Endodermal cell (in vitro differentiated cells): ENCODE measurements around the gene EXOC1. TPM values are rescaled to one million over a fixed set of nuclear protein-coding genes. Genes with fewer than 3 reads are reported as not detected.

Experiments used
- DNase-seq: peaks from one replicate; pipeline ENCODE4 v3.0.0-alpha.2; 2017
- H3K27ac ChIP-seq: 2 replicates; pipeline ENCODE4 v1.5.1; 2013; ENCODE audit warnings: mild to moderate bottlenecking, low read depth, low read length, moderate library complexity
- H3K27me3 ChIP-seq: 2 replicates; pipeline ENCODE4 v1.6.1; 2013; ENCODE audit warnings: mild to moderate bottlenecking, low read length, moderate library complexity; ENCODE audit not compliant: insufficient read depth, control insufficient read depth, poor library complexity, severe bottlenecking
- H3K36me3 ChIP-seq: 2 replicates; pipeline ENCODE4 v1.7.0; 2013; ENCODE audit warnings: mild to moderate bottlenecking, low read length, moderate library complexity; ENCODE audit not compliant: control insufficient read depth, insufficient read depth
- H3K4me1 ChIP-seq: one replicate; pipeline ENCODE4 v1.7.0; 2013; ENCODE audit warnings: low read length; ENCODE audit not compliant: control insufficient read depth, insufficient read depth
- H3K4me3 ChIP-seq: 2 replicates; pipeline ENCODE4 v1.5.1; 2013; ENCODE audit warnings: mild to moderate bottlenecking, low read length, moderate library complexity
- H3K9ac ChIP-seq: 2 replicates; pipeline ENCODE4 v1.6.1; 2013; ENCODE audit warnings: mild to moderate bottlenecking, low read length, moderate library complexity; ENCODE audit not compliant: poor library complexity, severe bottlenecking; ENCODE audit errors: extremely low read depth
- H3K9me3 ChIP-seq: 2 replicates; pipeline ENCODE4 v1.6.1; 2013; ENCODE audit warnings: mild to moderate bottlenecking, low read length, moderate library complexity; ENCODE audit not compliant: control insufficient read depth
- H3K27ac Mint-ChIP-seq: 2 replicates; pipeline ENCODE4 v1.8.0; 2020; ENCODE audit warnings: mixed read lengths
- H3K27me3 Mint-ChIP-seq: 2 replicates; pipeline ENCODE4 v1.8.0; 2021; ENCODE audit warnings: mild to moderate bottlenecking, mixed read lengths; ENCODE audit not compliant: insufficient read depth
- H3K36me3 Mint-ChIP-seq: 2 replicates; pipeline ENCODE4 v1.8.0; 2020; ENCODE audit warnings: low read depth, mixed read lengths
- H3K4me1 Mint-ChIP-seq: 2 replicates; pipeline ENCODE4 v1.8.0; 2020; ENCODE audit warnings: mixed read lengths
- H3K4me3 Mint-ChIP-seq: 2 replicates; pipeline ENCODE4 v1.8.0; 2020; ENCODE audit warnings: mild to moderate bottlenecking, moderate library complexity, mixed read lengths
- H3K9me3 Mint-ChIP-seq: 2 replicates; pipeline ENCODE4 v1.8.0; 2020; ENCODE audit warnings: mild to moderate bottlenecking, mixed read lengths
- CTCF ChIP-seq: fragments of 200-600 bp; sonication (generic); conservative IDR thresholded peaks from 2 replicates; pipeline ENCODE4 v1.5.0; 2021; ENCODE audit warnings: antibody characterized with exemption, mild to moderate bottlenecking
- WGBS, 2 experiments: methylation state at CpG; one replicate each; pipeline versions ENCODE4 v1.1.5 to v1.1.7; 2013; ENCODE audit warnings: missing lambda C conversion rate in 2 of 2, mixed read lengths in 1 of 2; ENCODE audit not compliant: insufficient coverage in 1 of 2, insufficient read length in 1 of 2; 5-methylcytosine and 5-hydroxymethylcytosine counted together
- total RNA-seq, 2 donors: library from RNA; stranded (reverse); fragmentation: NEBNext Ultra II Directional in 1 of 2; extraction: Animal tissue kit (Norgen Biotek cat#: 25700) in 1 of 2; gene quantifications; 2 replicates in 1 of 2; 3 replicates in 1 of 2; pipeline ENCODE4 v1.2.1, GENCODE V29; 2021

The EXOC1 gene
- total RNA-seq, 2 donors from 2014 or later, result 26.5 to 26.9 TPM

- Histone ChIP-seq H3K27me3 (peaks cover 9% of the 10 kb centered on the region), H3K9me3 (no peaks in the 10 kb centered on the region), H3K36me3 (no peaks in the 10 kb centered on the region), H3K9ac (no peak overlapping the region), H3K4me1 (no peaks in the 10 kb centered on the region), H3K27ac (no peak overlapping the region), H3K4me3 (no peak overlapping the region)
- TF ChIP-seq CTCF, result no peak
- WGBS, 2 experiments, result 86% methylated on average over 3 of the region's 3 CpGs; no CpG with 5 or more reads in 1 of the 2 experiments
- Mint-ChIP-seq H3K4me1 (no peaks in the 10 kb centered on the region), H3K36me3 (no peaks in the 10 kb centered on the region), H3K4me3 (no peak overlapping the region), H3K27ac (no peak overlapping the region), H3K27me3 (peaks cover 9% of the 10 kb centered on the region), H3K9me3 (no peaks in the 10 kb centered on the region)
- no peak for DNase-seq
Observed at GRCh38 chr4:55830048-55830447, 23.4 kb upstream of the EXOC1 start.

DNA sequence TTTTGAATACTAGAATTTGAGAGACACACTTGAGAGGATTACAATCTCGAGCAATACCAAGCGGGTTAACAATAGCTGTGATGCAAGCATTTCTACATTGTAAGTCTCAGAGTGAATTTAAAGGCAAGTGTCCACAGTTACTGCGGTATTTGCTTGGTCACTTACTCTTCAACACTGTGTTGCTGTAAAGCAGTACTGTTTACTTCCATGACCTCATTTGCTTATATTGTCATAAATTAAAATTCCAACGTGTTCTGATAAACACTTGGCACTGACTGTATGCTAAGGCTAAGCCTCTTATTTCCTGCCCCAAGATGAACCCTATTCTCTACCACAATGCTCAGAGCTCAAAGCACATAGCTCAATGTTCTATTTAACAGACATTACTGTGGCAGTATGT lies 22.7 kb upstream of the EXOC1 start:
- no peaks in the 10 kb centered on the region for H3K4me1 Mint-ChIP-seq
- no peak overlapping the region for H3K4me3 Mint-ChIP-seq
- Histone ChIP-seq H3K36me3 (no peaks in the 10 kb centered on the region), H3K9ac (no peak overlapping the region), H3K27ac (no peak overlapping the region), H3K4me3 (no peak overlapping the region), H3K27me3 (peaks cover 9% of the 10 kb centered on the region), H3K9me3 (no peaks in the 10 kb centered on the region), H3K4me1 (no peaks in the 10 kb centered on the region)
- no peak overlapping the region for H3K27ac Mint-ChIP-seq
- TF ChIP-seq CTCF, result no peak
- DNase-seq, result no peak
- WGBS, 2 experiments, result 86 to 100% methylated on average over 3 to 4 of the region's 4 CpGs
- H3K36me3 Mint-ChIP-seq, result no peaks in the 10 kb centered on the region
- no peaks in the 10 kb centered on the region for H3K9me3 Mint-ChIP-seq
- peaks cover 9% of the 10 kb centered on the region for H3K27me3 Mint-ChIP-seq

GRCh38 chr4:55834086-55834795 lies 19.2 kb upstream of the EXOC1 start:
- TF ChIP-seq CTCF, result no peak
- Mint-ChIP-seq H3K36me3 (peaks cover 3% of the 10 kb centered on the region), H3K27ac (no peak overlapping the region), H3K27me3 (peaks cover 10% of the 10 kb centered on the region), H3K4me3 (no peak overlapping the region), H3K9me3 (peaks cover 19% of the 10 kb centered on the region), H3K4me1 (no peaks in the 10 kb centered on the region)
- 80 to 100% methylated on average over 1 to 2 of the region's 3 CpGs for WGBS, 2 experiments
- no peak overlapping the region for H3K27ac ChIP-seq
- no peak overlapping the region for H3K4me3 ChIP-seq
- peaks cover 12% of the 10 kb centered on the region for H3K9me3 ChIP-seq
- H3K27me3 ChIP-seq, result peaks cover 9% of the 10 kb centered on the region
- DNase-seq, result no peak
- no peaks in the 10 kb centered on the region for H3K36me3 ChIP-seq
- H3K4me1 ChIP-seq, result no peaks in the 10 kb centered on the region
- no peak overlapping the region for H3K9ac ChIP-seq
